GM12878 (cell line): ENCODE measurements around the gene C17orf78. TPM values are rescaled to one million over a fixed set of nuclear protein-coding genes. Genes with fewer than 3 reads are reported as not detected.

ENCODE experiments used
- BHLHE40 ChIP-seq, 2 experiments: fragments of 450-650 bp in 1 of 2; IDR thresholded peaks; 2 replicates each; pipeline ENCODE4 v1.6.1; 2011 to 2017; ENCODE audit warnings: low read depth in 2 of 2, borderline replicate concordance in 1 of 2, improper control_type of control experiment in 1 of 2, low read length in 1 of 2, mild to moderate bottlenecking in 1 of 2
- CHD4 ChIP-seq: fragments of 200-600 bp; sonication (generic); IDR thresholded peaks from 2 replicates; pipeline ENCODE4 v1.6.1; 2016; ENCODE audit warnings: mild to moderate bottlenecking
- EGR1 ChIP-seq, 2 experiments: IDR thresholded peaks; 1 replicate in 1 of 2; 2 replicates in 1 of 2; pipeline ENCODE4 v1.6.1; 2011 to 2012; ENCODE audit warnings: low read depth in 2 of 2, low read length in 2 of 2, borderline replicate concordance in 1 of 2, mild to moderate bottlenecking in 1 of 2, moderate library complexity in 1 of 2
- HDAC6 ChIP-seq: fragments of 200-600 bp; sonication (generic); IDR thresholded peaks from one replicate; pipeline ENCODE4 v1.8.0; 2017; ENCODE audit warnings: antibody characterized with exemption; ENCODE audit not compliant: unreplicated experiment
- IRF4 ChIP-seq: IDR thresholded peaks from 2 replicates; pipeline ENCODE4 v1.6.1; 2011; ENCODE audit warnings: low read depth, low read length
- MYC ChIP-seq: IDR thresholded peaks from 2 replicates; pipeline ENCODE4 v1.6.1; 2011; ENCODE audit warnings: mild to moderate bottlenecking, low read length, moderate library complexity, inconsistent platforms; ENCODE audit not compliant: insufficient read depth, insufficient replicate concordance, insufficient read length, severe bottlenecking
- NRF1 ChIP-seq: conservative IDR thresholded peaks from 2 replicates; pipeline ENCODE4 v1.6.1; 2011; ENCODE audit warnings: mild to moderate bottlenecking, low read depth, low read length, improper control_type of control experiment
- RBBP5 ChIP-seq: fragments of 200-600 bp; sonication (generic); conservative IDR thresholded peaks from 2 replicates; pipeline ENCODE4 v1.6.1; 2016
- RFX5 ChIP-seq: IDR thresholded peaks from 2 replicates; pipeline ENCODE4 v1.6.1; 2011; ENCODE audit warnings: low read depth, low read length, improper control_type of control experiment
- SRF ChIP-seq, 2 experiments: IDR thresholded peaks; 2 replicates each; pipeline ENCODE4 v1.6.1; 2011; ENCODE audit warnings: low read depth in 2 of 2, low read length in 2 of 2, mild to moderate bottlenecking in 1 of 2, moderate library complexity in 1 of 2
- TAF1 ChIP-seq: IDR thresholded peaks from 2 replicates; pipeline ENCODE4 v1.6.1; 2011; ENCODE audit warnings: mild to moderate bottlenecking, low read depth, low read length, borderline replicate concordance
- TCF7 ChIP-seq: IDR thresholded peaks from 2 replicates; pipeline ENCODE4 v1.6.1; 2014; ENCODE audit warnings: antibody characterized with exemption, borderline replicate concordance
- ZNF207 ChIP-seq: fragments of 450-650 bp; IDR thresholded peaks from 2 replicates; pipeline ENCODE4 v1.6.1; 2014; ENCODE audit warnings: antibody characterized with exemption, mild to moderate bottlenecking, borderline replicate concordance
- ZNF24 ChIP-seq: fragments of 450-650 bp; IDR thresholded peaks from 2 replicates; pipeline ENCODE4 v1.6.1; 2017; ENCODE audit warnings: antibody characterized with exemption, mild to moderate bottlenecking
- ZNF622 ChIP-seq: fragments of 450-650 bp; IDR thresholded peaks from 2 replicates; pipeline ENCODE4 v1.6.1; 2017; ENCODE audit warnings: mild to moderate bottlenecking, inconsistent platforms
- ZSCAN29 ChIP-seq: fragments of 450-650 bp; IDR thresholded peaks from 2 replicates; pipeline ENCODE4 v1.6.1; 2017; ENCODE audit warnings: mild to moderate bottlenecking, moderate library complexity
- polyA plus RNA-seq, 11 experiments: library from polyadenylated mRNA; depleted of rRNA in 4 of 11; unstranded in 6 of 11; stranded (reverse) in 5 of 11; fragments of >200 nt; fragmentation: Nextera tagmentation in 4 of 11; fragmentation: Illumina TruSeq in 1 of 11; extraction: Ambion mirVana in 4 of 11; extraction: Trizol in 1 of 11; gene quantifications; 1 replicate in 1 of 11; 2 replicates in 10 of 11; pipeline versions ENCODE4 v1.2.1 to v1.2.3, GENCODE V29; 2011 to 2016; ENCODE audit warnings: inconsistent platforms in 2 of 11, missing spikeins in 2 of 11, low read depth in 1 of 11
- total RNA-seq, 4 experiments: library from RNA; depleted of rRNA in 3 of 4; stranded (reverse); fragments of >200 nt in 3 of 4; fragmentation: Illumina TruSeq in 1 of 4; extraction: Trizol in 1 of 4; gene quantifications; 2 replicates each; pipeline versions ENCODE4 v1.2.1 to v1.2.3, GENCODE V29; 2013 to 2021
- TF ChIP-seq, protein P1 (sequence below): IDR thresholded peaks from 2 replicates; pipeline ENCODE4 v1.6.1; 2012; ENCODE audit warnings: low read length, inconsistent platforms
- TF ChIP-seq, protein P2 (sequence below): fragments of 450-650 bp; IDR thresholded peaks from 2 replicates; pipeline ENCODE4 v1.6.1; 2016; ENCODE audit warnings: mild to moderate bottlenecking
- TF ChIP-seq, protein P3 (sequence below): fragments of 450-650 bp; IDR thresholded peaks from 2 replicates; pipeline ENCODE4 v1.6.1; 2016; ENCODE audit warnings: mild to moderate bottlenecking, moderate library complexity, borderline replicate concordance
- TF ChIP-seq, protein P4 (sequence below): IDR thresholded peaks from 2 replicates; pipeline ENCODE4 v1.6.1; 2011; ENCODE audit warnings: borderline replicate concordance, low read depth, mild to moderate bottlenecking, moderate library complexity, mixed read lengths, low read length; ENCODE audit not compliant: insufficient read depth; ENCODE audit errors: extremely low read length

C17orf78 gene
- total and polyA plus RNA-seq, 10 of the 15 experiments (the other 5 are each of a cell fraction or from before 2014, with no cell fraction given): 0.10 TPM; not detected in 9

DNA sequence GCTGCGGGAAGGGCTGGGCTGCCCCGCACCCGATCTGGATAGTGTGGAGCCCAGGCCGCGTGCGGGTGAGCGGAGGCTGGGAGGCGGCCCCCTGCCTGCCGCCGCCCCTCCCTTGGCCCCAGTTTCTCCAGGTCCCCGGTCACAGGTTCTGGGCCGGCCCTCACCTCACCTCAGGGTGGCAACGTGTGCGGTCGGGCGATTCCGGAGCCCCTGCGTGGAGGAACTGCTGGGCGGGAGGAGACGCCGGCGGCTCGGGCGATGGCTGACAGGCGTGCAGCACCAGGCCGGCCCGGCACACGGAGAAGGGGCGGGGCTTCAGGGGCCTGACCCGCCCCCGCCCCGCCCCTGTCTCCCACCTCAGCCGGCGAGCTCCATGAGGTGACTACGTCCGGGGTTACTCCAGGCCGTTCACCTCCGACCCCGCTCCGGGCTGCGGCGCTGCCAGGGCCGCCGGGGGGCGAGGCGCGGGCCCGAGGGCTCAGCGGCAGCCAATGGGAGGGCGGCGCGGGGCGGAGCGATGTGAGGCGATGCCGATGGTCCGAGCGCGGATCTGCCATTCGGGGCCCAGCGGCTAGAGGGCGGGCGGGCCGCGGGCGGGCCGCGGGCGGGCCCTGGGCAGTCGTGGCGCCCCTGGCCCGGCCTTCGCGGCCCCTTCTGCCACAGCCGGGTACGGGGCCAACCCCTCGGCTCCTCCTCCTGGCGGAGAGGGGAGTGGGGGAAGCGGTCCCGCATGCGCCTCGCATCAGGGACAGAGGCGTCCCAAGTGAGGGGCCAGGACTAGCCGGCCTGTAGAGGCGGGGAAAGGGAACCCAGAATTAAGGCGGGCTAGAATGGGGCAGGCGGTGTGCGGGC lies 16.7 kb upstream of the C17orf78 start (continued):
- TF ChIP-seq MYC: no peak
- TF ChIP-seq BHLHE40 (IDR thresholded peaks at IDR 0.05; ENCODE audit: borderline replicate concordance in 1 of 2, low read depth in 2 of 2, low read length in 1 of 2): peak in 1 of 2 experiments; percentile 68; a peak in 2 of 4 replicates
- no peak for TF ChIP-seq IRF4
- TF ChIP-seq ZNF24: no peak
- TF ChIP-seq NRF1: no peak
- TF ChIP-seq, protein P1, sequence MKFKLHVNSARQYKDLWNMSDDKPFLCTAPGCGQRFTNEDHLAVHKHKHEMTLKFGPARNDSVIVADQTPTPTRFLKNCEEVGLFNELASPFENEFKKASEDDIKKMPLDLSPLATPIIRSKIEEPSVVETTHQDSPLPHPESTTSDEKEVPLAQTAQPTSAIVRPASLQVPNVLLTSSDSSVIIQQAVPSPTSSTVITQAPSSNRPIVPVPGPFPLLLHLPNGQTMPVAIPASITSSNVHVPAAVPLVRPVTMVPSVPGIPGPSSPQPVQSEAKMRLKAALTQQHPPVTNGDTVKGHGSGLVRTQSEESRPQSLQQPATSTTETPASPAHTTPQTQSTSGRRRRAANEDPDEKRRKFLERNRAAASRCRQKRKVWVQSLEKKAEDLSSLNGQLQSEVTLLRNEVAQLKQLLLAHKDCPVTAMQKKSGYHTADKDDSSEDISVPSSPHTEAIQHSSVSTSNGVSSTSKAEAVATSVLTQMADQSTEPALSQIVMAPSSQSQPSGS: no peak
- no peak for TF ChIP-seq RFX5
- TF ChIP-seq, protein P2, sequence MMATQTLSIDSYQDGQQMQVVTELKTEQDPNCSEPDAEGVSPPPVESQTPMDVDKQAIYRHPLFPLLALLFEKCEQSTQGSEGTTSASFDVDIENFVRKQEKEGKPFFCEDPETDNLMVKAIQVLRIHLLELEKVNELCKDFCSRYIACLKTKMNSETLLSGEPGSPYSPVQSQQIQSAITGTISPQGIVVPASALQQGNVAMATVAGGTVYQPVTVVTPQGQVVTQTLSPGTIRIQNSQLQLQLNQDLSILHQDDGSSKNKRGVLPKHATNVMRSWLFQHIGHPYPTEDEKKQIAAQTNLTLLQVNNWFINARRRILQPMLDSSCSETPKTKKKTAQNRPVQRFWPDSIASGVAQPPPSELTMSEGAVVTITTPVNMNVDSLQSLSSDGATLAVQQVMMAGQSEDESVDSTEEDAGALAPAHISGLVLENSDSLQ: peak; percentile 59; the same call in 1 of the 2 replicates
- TF ChIP-seq SRF (IDR thresholded peaks at IDR 0.05; ENCODE audit: low read depth in 2 of 2, low read length in 2 of 2): no peak
- TF ChIP-seq, protein P3, sequence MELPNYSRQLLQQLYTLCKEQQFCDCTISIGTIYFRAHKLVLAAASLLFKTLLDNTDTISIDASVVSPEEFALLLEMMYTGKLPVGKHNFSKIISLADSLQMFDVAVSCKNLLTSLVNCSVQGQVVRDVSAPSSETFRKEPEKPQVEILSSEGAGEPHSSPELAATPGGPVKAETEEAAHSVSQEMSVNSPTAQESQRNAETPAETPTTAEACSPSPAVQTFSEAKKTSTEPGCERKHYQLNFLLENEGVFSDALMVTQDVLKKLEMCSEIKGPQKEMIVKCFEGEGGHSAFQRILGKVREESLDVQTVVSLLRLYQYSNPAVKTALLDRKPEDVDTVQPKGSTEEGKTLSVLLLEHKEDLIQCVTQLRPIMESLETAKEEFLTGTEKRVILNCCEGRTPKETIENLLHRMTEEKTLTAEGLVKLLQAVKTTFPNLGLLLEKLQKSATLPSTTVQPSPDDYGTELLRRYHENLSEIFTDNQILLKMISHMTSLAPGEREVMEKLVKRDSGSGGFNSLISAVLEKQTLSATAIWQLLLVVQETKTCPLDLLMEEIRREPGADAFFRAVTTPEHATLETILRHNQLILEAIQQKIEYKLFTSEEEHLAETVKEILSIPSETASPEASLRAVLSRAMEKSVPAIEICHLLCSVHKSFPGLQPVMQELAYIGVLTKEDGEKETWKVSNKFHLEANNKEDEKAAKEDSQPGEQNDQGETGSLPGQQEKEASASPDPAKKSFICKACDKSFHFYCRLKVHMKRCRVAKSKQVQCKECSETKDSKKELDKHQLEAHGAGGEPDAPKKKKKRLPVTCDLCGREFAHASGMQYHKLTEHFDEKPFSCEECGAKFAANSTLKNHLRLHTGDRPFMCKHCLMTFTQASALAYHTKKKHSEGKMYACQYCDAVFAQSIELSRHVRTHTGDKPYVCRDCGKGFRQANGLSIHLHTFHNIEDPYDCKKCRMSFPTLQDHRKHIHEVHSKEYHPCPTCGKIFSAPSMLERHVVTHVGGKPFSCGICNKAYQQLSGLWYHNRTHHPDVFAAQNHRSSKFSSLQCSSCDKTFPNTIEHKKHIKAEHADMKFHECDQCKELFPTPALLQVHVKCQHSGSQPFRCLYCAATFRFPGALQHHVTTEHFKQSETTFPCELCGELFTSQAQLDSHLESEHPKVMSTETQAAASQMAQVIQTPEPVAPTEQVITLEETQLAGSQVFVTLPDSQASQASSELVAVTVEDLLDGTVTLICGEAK: no peak
- no peak for TF ChIP-seq TCF7
- TF ChIP-seq HDAC6: no peak
- TF ChIP-seq EGR1 (IDR thresholded peaks at IDR 0.05; ENCODE audit: borderline replicate concordance in 1 of 2, low read depth in 2 of 2, low read length in 2 of 2): peak in 1 of 2 experiments; percentile 76; a peak in 2 of 3 replicates
- TF ChIP-seq ZNF622: no peak
- no peak for TF ChIP-seq ZNF207
- 0 out of 2 replicates have a peak, but pooled peaks have one; percentile 33 for TF ChIP-seq ZSCAN29
- TF ChIP-seq CHD4: no peak
- 0 out of 2 replicates have a peak, but pooled peaks have one; percentile 19 for TF ChIP-seq TAF1
- TF ChIP-seq, protein P4, sequence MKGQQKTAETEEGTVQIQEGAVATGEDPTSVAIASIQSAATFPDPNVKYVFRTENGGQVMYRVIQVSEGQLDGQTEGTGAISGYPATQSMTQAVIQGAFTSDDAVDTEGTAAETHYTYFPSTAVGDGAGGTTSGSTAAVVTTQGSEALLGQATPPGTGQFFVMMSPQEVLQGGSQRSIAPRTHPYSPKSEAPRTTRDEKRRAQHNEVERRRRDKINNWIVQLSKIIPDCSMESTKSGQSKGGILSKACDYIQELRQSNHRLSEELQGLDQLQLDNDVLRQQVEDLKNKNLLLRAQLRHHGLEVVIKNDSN: no peak
- TF ChIP-seq RBBP5: no peak
